GM21619 (cell line): ENCODE results near the gene MACO1.
"Not testable (repeated sequence)": the region's sequence is repeated elsewhere in the genome, so short reads cannot be mapped to it uniquely, and the experiment has no call there.

ENCODE experiments used
- ATAC-seq: cut with Tn5 transposase; IDR thresholded peaks from one replicate; pipeline ENCODE4 v1.9.1; 2021; ENCODE audit not compliant: unreplicated experiment

MACO1 gene

DNA sequence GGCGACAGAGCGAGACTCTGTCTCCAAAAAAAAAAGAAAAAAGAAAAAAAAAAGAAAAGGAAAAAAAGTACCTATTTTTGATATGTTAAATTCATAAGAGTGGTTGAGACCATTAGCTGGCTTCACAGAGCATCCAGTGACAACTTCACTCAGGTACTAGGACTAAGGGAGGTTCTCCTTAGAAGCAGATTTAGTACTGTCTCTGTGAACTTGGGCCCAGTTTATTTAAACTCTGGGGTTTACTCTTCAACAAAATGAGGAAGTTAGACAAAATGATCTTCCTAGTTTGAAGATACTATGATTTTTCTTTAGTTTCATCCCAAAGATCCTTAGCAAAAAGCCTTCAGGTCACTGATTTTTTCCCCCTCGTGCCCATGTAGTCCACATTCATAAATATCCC is 21.2 kb downstream of the MACO1 start:
- no peak for ATAC-seq

DNA sequence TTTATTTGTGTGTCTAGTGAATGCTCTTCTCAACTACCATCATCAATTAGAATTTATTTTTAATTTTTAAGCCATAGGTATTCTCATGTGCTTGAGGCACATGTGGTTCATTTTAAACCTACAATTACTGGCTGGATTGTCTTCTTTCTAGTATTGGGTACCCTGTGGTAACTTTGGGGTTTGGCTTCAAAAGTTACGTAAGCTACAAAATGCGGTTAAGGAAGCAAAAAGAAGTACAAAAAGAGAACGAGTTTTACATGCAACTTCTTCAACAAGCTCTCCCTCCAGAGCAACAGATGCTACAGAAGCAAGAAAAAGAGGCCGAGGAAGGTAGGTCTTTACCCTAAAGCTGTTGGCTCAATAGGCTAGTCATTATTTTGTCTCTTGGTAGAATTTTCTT is 25.8 kb downstream of the MACO1 start:
- ATAC-seq: no peak

GRCh38 chr1:25458541-25459298 is 28.0 kb downstream of the MACO1 start:
- no peak for ATAC-seq

DNA sequence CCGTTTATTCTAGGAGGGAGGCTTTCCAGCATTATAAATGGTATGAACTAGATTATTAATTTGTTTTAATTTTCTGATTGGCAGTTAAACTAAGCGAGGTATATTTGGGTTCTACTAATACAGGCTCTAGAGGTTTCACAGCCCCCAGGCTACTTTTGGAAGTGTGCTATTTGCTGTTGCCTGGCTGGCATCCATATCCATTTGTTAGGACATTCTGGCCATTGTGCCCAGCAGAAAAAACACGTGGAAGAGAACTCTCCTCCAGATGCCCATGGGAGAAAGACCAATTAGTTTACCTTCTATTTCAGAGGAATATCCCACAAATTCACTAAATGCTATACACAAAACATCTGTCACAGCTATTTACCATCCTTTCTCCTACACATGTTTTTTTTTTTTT is 29.3 kb downstream of the MACO1 start:
- no peak for ATAC-seq

DNA sequence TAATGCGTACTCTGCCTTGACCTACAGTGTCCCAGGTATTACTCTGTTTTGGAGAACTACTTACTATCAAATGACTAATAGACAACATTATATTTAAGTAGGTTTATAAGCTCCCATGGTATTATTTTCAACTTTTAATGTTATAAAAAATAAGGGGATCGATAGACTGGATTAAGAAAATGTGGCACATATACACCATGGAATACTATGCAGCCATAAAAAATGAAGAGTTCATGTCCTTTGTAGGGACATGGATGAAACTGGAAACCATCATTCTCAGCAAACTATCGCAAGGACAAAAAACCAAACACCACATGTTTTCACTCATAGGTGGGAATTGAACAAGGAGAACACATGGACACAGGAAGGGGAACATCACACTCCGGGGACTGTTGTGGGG is 30.1 kb downstream of the MACO1 start:
- ATAC-seq: not testable (repeated sequence)

GRCh38 chr1:25461849-25462248 is 31.2 kb downstream of the MACO1 start:
- ATAC-seq: no peak

DNA sequence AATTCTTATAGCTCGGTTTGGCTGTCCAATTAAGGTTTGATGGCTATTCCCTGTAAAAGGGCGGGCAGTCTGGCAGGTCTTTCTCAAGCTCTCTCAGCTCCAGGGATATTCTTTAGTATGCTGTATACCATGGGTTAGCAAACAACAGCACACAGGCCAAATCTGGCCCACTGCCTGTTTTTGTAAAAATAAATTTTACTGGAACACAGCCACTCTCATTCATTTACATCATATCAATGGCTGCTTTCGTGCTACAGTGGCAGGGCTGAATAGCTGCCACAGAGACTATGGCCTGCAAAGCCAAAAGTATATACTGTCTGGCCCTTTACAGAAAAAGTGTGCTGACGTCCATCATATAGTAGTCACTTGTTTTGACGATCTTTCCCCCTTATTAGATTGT is 32.0 kb downstream of the MACO1 start:
- ATAC-seq: no peak

GRCh38 chr1:25467193-25467592 is 36.5 kb downstream of the MACO1 start:
- no peak for ATAC-seq

- no peak for ATAC-seq
Measured at GRCh38 chr1:25467616-25468015, 36.9 kb downstream of the MACO1 start.

DNA sequence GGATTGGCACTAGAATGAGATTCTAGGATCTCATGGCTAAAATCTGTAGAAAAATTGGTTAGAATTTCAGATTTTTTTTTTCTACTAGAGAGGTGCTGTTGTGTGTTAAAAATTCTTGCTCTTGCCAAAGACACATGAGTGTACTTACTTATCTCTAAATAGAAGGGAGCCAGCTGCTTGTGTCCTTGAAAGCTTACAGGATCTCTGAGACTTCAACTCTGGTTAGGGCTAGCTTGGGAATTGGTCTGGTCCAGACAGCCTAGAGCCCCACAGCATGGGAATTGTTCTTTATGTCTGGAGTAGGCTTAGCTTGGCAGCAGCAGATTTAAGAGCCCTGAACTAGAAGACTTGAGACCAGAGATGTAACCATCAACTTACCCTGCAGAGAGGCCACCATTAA is 37.3 kb downstream of the MACO1 start:
- no peak for ATAC-seq

- no peak for ATAC-seq
Measured at GRCh38 chr1:25469177-25469576, 38.5 kb downstream of the MACO1 start.

GRCh38 chr1:25472471-25472870 is 41.8 kb downstream of the MACO1 start:
- no peak for ATAC-seq

GRCh38 chr1:25473653-25474225 is 43.0 kb downstream of the MACO1 start:
- no peak for ATAC-seq

DNA sequence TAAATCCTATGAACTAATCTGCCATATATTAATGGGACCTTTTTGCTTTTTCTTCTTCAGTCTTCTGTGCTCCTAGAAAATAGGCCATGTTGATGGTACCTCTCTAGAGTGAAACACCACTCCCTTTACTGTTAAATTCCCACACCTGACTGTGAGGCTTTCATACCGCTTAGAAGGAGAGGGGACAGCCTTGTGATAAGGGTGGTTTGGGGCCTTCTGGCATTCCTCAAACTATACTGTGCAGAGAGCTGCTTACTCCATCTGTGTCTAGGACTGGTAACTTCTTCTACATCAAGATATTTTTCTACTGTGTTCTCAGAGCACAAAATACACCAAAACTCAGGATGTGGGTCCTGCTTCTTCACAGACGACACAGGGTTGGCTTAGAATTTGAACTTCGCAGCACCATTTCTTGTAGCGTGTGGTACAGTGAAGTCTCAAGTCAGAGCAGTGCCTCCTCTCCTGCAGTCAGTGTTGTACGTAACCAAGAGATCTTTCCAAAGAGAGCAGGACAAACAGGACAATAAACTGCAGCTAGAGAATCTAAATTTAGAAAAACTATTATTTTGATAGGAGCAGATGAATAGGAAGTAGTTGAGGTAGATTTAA is 43.8 kb downstream of the MACO1 start:
- no peak for ATAC-seq

DNA sequence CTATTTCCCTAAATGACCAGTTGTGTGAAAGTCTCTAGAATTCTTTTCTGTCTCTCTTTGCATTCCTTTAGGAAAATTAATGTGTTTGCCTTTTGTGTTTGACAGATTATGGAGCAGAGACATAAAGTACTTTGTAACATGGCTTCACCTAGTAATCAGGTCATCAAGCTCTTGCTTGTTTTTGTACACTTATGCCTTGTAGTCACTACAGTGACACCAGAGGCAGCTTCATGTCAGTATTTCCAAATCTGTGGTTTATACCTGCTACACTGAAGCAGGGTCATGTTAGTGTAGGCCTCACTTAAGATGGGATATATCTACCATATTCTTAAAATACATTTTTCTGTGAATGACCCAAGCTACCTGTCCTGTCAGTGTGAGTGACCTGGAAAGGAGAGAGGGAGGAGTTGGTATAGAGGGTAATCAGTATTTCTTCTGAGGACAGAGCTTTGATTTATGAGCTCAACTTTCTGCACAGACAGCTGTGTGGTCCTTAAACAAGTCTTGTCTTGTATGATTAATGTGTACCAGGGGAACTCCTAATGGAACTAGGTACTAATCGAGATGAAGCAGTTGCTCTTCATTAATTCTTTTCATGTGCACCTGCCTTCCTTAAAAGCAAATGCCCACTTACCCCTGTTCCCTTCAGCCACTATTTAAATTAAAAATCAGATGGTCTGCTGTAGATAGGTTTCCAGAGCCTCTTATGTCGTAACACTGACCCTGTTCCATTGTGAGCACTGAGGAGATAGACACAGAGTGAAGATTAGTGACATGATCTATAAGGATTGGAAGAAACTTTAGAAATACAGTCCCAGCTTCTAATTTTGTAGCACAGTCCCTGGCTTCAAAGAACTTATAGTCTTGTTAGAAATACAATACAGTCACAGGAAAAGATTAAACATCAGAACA is 45.7 kb downstream of the MACO1 start:
- no peak for ATAC-seq

DNA sequence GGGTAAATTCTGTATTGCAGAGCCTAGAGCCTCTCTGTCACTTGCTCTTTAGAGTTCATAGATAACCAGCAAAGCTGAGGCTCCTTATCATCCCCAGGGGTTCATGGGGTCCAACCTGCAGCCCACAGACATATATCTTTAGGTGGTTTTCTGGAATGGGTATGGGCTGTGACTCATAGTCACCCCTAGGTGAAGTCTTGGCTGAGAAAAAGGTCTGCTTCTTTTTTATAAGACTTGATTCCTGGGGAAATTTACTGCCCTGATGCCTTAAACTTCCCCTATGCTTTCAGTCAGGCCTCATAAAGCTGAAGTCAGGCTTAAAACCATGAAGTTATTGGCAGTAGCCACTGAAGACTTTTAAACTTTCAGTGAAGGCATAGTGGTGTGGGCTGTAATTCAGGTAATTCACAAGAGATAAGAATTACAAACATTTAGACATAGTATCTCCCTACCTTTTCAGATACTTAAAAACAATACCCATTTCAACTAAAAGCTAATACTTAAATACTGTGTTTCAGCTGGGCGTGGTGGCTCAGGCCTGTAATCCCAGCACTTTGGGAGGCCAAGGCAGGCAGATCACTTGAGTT is 46.8 kb downstream of the MACO1 start:
- no peak for ATAC-seq

DNA sequence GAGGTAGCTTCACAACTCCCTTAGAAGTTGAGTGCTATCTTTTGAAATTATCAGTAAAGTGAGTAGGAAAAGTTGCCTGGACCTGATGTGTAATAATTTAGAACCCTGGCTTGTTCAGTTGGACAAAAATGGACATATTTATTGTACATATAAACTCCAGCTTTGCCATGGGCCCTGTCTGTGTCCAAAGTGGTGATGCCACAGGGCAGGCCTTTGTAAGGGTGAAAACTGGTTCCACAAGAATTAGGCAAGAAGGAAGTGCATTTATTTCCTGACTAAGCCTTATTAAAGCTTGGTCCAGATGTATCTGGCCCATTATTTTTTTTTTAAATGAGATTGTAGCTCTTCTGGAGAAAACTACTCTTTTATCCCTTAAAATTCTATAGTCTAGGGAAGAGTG is 47.9 kb downstream of the MACO1 start:
- no peak for ATAC-seq

GRCh38 chr1:25481625-25482024 is 50.9 kb downstream of the MACO1 start:
- no peak for ATAC-seq

GRCh38 chr1:25482211-25482610 is 51.5 kb downstream of the MACO1 start:
- ATAC-seq: no peak

DNA sequence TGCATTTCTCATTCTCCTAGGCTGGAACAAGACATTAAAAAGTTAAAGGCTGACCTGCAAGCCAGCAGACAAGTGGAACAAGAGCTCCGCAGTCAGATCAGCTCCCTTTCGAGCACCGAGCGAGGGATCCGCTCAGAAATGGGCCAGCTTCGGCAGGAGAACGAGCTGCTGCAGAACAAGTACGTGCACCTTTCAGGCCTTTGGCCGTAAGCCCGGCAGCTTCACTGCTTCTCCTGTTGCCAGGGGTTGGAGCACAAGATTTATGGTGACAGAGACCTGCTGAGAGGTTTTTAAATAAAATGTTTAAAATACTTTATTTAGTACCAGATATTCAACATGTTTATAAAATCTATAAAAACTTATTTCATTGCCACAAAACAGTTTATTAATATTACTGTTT is 53.4 kb downstream of the MACO1 start:
- no peak for ATAC-seq

GRCh38 chr1:25484533-25484932 is 53.8 kb downstream of the MACO1 start:
- no peak for ATAC-seq
